Smooth muscle cell (in vitro differentiated cells): ENCODE results near the gene SH3GL1. TPM values are rescaled to one million over a fixed set of nuclear protein-coding genes. Genes with fewer than 3 reads are reported as not detected.

Source experiments
- DNase-seq: peaks from one replicate; lab custom pipeline; 2025; ENCODE audit not compliant: unreplicated experiment; lab: John Stamatoyannopoulos, UW
- H2AFZ ChIP-seq: fragments of 200-600 bp; sonication (generic); 2 replicates; pipeline ENCODE4 v1.6.0; 2016; ENCODE audit warnings: antibody characterized with exemption, low read depth, mild to moderate bottlenecking
- H3F3A ChIP-seq: fragments of 200-600 bp; sonication (generic); 2 replicates; pipeline ENCODE4 v1.6.0; 2017; ENCODE audit warnings: antibody characterized with exemption, low read depth
- H3K27ac ChIP-seq: fragments of 200-600 bp; sonication (generic); 2 replicates; pipeline ENCODE4 v1.5.1; 2016; ENCODE audit warnings: low read depth, mild to moderate bottlenecking
- H3K27me3 ChIP-seq: fragments of 200-600 bp; sonication (generic); 2 replicates; pipeline ENCODE4 v1.6.1; 2016; ENCODE audit warnings: low read depth, mild to moderate bottlenecking
- H3K36me3 ChIP-seq: fragments of 200-600 bp; sonication (generic); 2 replicates; pipeline ENCODE4 v1.5.1; 2016; ENCODE audit warnings: low read depth
- H3K4me1 ChIP-seq: fragments of 200-600 bp; sonication (generic); 2 replicates; pipeline ENCODE4 v1.5.1; 2016; ENCODE audit warnings: low read depth
- H3K4me2 ChIP-seq: fragments of 200-600 bp; sonication (generic); 2 replicates; pipeline ENCODE4 v1.6.0; 2016; ENCODE audit warnings: mild to moderate bottlenecking
- H3K4me3 ChIP-seq: fragments of 200-600 bp; sonication (generic); 2 replicates; pipeline ENCODE4 v1.5.1; 2016; ENCODE audit warnings: mild to moderate bottlenecking
- H3K79me2 ChIP-seq: fragments of 200-600 bp; sonication (generic); 2 replicates; pipeline ENCODE4 v1.6.0; 2016; ENCODE audit warnings: low read depth, mild to moderate bottlenecking
- H3K9ac ChIP-seq: fragments of 200-600 bp; sonication (generic); 2 replicates; pipeline ENCODE4 v1.6.0; 2016; ENCODE audit warnings: low read depth
- H3K9me3 ChIP-seq: fragments of 200-600 bp; sonication (generic); replicated peaks from 2 replicates; pipeline ENCODE4 v1.5.1; 2016; ENCODE audit warnings: low read depth
- H4K20me1 ChIP-seq: fragments of 200-600 bp; sonication (generic); 2 replicates; pipeline ENCODE4 v1.6.0; 2016; ENCODE audit warnings: low read depth
- CTCF ChIP-seq: fragments of 200-600 bp; sonication (generic); IDR thresholded peaks from 2 replicates; pipeline ENCODE4 v1.5.1; 2017; ENCODE audit warnings: borderline replicate concordance, mild to moderate bottlenecking, antibody characterized with exemption; ENCODE audit not compliant: insufficient read depth, poor library complexity, severe bottlenecking
- WGBS: methylation state at CpG from one replicate; pipeline ENCODE4 v1.1.7; 2016; ENCODE audit warnings: low lambda C conversion rate; 5-methylcytosine and 5-hydroxymethylcytosine counted together
- polyA plus RNA-seq: library from polyadenylated mRNA; unstranded; fragments of >200 nt; fragmentation: Nextera tagmentation; extraction: Ambion mirVana; gene quantifications from 2 replicates; pipeline ENCODE4 v1.2.1, GENCODE V29; 2016
- total RNA-seq: library from RNA; depleted of rRNA; stranded (reverse); fragments of >200 nt; gene quantifications from 2 replicates; pipeline ENCODE4 v1.2.3, GENCODE V29; 2014

The SH3GL1 gene
- total and polyA plus RNA-seq, 2 experiments from 2014 or later = 52.9 to 120 TPM

DNA sequence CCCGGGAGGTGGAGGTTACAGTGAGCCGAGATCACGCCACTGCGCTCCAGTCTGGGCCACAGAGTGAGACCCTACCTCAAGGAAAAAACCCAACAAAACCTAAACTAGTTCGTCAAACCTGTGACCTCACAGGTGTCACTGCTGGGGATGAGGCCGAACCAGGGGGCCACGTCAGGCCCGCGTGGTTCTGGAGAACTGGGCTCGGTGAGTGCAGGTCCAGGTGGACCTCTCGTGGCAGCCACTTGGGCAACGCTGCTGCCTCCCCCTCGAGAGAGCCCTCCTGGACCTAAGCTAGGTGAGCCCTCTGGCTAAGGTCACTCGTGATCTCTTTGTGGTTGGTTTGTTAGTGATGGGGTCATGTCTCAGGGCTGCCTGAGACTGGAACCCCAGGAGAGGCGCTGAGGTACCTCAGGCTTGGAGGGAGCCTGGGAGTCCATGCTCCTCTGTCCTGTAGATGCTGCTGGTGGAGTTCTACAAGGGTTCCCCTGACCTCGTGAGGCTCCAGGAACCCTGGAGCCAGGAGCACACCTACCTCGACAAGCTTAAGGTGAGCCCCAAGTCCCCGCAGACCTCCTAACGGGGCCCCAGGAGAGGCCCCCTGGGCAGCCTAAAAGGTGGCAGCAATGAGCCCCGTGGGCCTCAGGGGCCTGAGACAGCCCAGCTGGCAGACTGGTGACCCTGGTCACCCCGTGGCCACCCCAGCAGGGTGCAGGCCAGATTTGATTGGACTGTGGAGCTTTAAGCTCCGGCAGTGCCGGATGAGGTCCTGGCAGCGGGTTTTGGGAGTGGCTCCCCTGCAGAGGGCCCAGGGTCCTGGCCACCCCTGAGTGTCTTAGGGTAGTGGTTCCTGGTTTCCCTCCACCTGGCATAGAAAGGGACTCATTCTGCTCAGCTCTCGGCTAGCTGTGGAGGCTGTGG lies 41.4 kb downstream of the SH3GL1 start:
- Histone ChIP-seq H3K9me3 (no peaks in the 10 kb centered on the region), H3K4me2 (no peak overlapping the region), H3K4me3 (no peak overlapping the region), H2AFZ (no peak overlapping the region), H3K27ac (no peak overlapping the region), H3K27me3 (no peaks in the 10 kb centered on the region), H3K4me1 (no peaks in the 10 kb centered on the region), H3K9ac (no peak overlapping the region), H3F3A (peaks cover 2% of the 10 kb centered on the region), H4K20me1 (peaks cover 26% of the 10 kb centered on the region), H3K79me2 (no peaks in the 10 kb centered on the region), H3K36me3 (no peaks in the 10 kb centered on the region)
- DNase-seq = no peak
- 95% methylated on average over 25 of the region's 25 CpGs for WGBS
- TF ChIP-seq CTCF = no peak

DNA sequence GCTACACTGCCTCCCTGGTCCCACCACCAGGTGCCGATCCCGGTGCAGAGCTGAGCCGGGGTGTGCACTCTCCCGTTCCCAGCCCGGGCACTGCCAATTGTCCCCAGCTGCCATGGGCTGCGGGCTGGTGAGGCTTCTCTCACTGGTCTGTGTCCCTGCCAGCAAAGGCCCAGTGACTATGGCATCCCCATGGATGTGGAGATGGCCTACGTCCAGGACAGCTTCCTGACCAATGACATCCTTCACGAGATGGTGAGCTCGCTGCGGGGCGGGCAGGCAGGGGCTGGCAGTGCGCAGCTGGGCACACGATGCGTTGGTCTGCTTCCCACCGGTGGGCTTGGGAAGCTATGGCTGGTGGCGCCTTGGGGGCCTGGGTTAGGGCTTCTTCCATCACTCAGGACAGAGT lies 42.4 kb downstream of the SH3GL1 start:
- over 99% methylated on average over 15 of the region's 16 CpGs for WGBS
- no peaks in the 10 kb centered on the region for H3K36me3 ChIP-seq
- H3F3A ChIP-seq = peaks cover 2% of the 10 kb centered on the region
- no peaks in the 10 kb centered on the region for H3K27me3 ChIP-seq
- H3K4me1 ChIP-seq = no peaks in the 10 kb centered on the region
- H2AFZ ChIP-seq = no peak overlapping the region
- no peak overlapping the region for H3K9ac ChIP-seq
- no peaks in the 10 kb centered on the region for H3K79me2 ChIP-seq
- H3K4me2 ChIP-seq = no peak overlapping the region
- H4K20me1 ChIP-seq = peaks cover 17% of the 10 kb centered on the region
- no peaks in the 10 kb centered on the region for H3K9me3 ChIP-seq
- H3K27ac ChIP-seq = no peak overlapping the region
- H3K4me3 ChIP-seq = no peak overlapping the region
- TF ChIP-seq CTCF = no peak
- no peak for DNase-seq

- H3K4me1 ChIP-seq = no peaks in the 10 kb centered on the region
- no peak overlapping the region for H3K4me3 ChIP-seq
- H2AFZ ChIP-seq = no peak overlapping the region
- no peaks in the 10 kb centered on the region for H3K79me2 ChIP-seq
- H3K9me3 ChIP-seq = no peaks in the 10 kb centered on the region
- peaks cover 18% of the 10 kb centered on the region for H4K20me1 ChIP-seq
- H3K9ac ChIP-seq = no peak overlapping the region
- H3F3A ChIP-seq = peaks cover 2% of the 10 kb centered on the region
- H3K4me2 ChIP-seq = no peak overlapping the region
- TF ChIP-seq CTCF = no peak
- DNase-seq = no peak
- H3K27me3 ChIP-seq = no peaks in the 10 kb centered on the region
- H3K27ac ChIP-seq = no peak overlapping the region
- no peaks in the 10 kb centered on the region for H3K36me3 ChIP-seq
- WGBS = 90% methylated on average over 23 of the region's 23 CpGs
Observed at GRCh38 chr19:4357095-4357797, 43.1 kb downstream of the SH3GL1 start.
